Caco-2 (cell line): Measurements from ENCODE around the gene BTBD6. TPM values are rescaled to one million over a fixed set of nuclear protein-coding genes. Genes with fewer than 3 reads are reported as not detected.

Experiments used
- BruUV-seq: library from RNA; stranded (reverse); fragments of 400-500 nt; replicated peaks from 2 replicates; lab custom pipeline; 2021; lab: Mats Ljungman, UMichigan
- CTCF ChIA-PET: fragments of 300-600 bp; sonication (Branson Sonifier 250); formaldehyde crosslinking; loops from one replicate; lab custom pipeline; 2022; ENCODE audit warnings: antibody characterized with exemption; lab: Charles Lee
- POLR2A ChIA-PET: fragments of 300-600 bp; sonication (Branson Sonifier 250); formaldehyde crosslinking; loops from one replicate; lab custom pipeline; 2022; ENCODE audit warnings: antibody characterized with exemption; lab: Charles Lee
- DNase-seq, 2 experiments: peaks; one replicate each; pipeline versions ENCODE4 v3.0.0 to v3.0.0-alpha.2; 2020 to 2022
- H3K27me3 ChIP-seq: replicated peaks from 2 replicates; pipeline ENCODE4 v1.6.0; 2011; ENCODE audit warnings: low read length; ENCODE audit not compliant: control insufficient read depth, insufficient read depth
- H3K36me3 ChIP-seq: 2 replicates; pipeline ENCODE4 v1.5.1; 2011; ENCODE audit warnings: low read length; ENCODE audit not compliant: control insufficient read depth, insufficient read depth
- H3K4me1 ChIP-seq: fragments of 250-450 bp; sonication (Bioruptor Pico); 2 replicates; pipeline ENCODE4 v1.5.1; 2020; ENCODE audit warnings: mild to moderate bottlenecking
- H3K4me3 ChIP-seq: 2 replicates; pipeline ENCODE4 v1.5.1; 2011; ENCODE audit warnings: low read depth, mild to moderate bottlenecking, control low read depth, low read length
- H3K9me3 ChIP-seq: fragments of 250-450 bp; sonication (Bioruptor Pico); 2 replicates; pipeline ENCODE4 v1.5.1; 2020; ENCODE audit warnings: mild to moderate bottlenecking, moderate library complexity
- H3K27ac Mint-ChIP-seq: one replicate; pipeline ENCODE4 v1.8.0; 2022; ENCODE audit warnings: mixed read lengths; ENCODE audit not compliant: unreplicated experiment
- H3K27me3 Mint-ChIP-seq: one replicate; pipeline ENCODE4 v1.8.0; 2022; ENCODE audit warnings: mixed read lengths; ENCODE audit not compliant: insufficient read depth, unreplicated experiment
- H3K36me3 Mint-ChIP-seq: one replicate; pipeline ENCODE4 v1.8.0; 2022; ENCODE audit warnings: mild to moderate bottlenecking, mixed read lengths; ENCODE audit not compliant: insufficient read depth, unreplicated experiment
- H3K4me1 Mint-ChIP-seq: one replicate; pipeline ENCODE4 v1.8.0; 2022; ENCODE audit warnings: low read depth, mixed read lengths; ENCODE audit not compliant: unreplicated experiment
- H3K4me3 Mint-ChIP-seq: one replicate; pipeline ENCODE4 v1.8.0; 2022; ENCODE audit warnings: mild to moderate bottlenecking, moderate library complexity, mixed read lengths; ENCODE audit not compliant: unreplicated experiment
- H3K9me3 Mint-ChIP-seq: one replicate; pipeline ENCODE4 v1.8.0; 2022; ENCODE audit warnings: mixed read lengths; ENCODE audit not compliant: unreplicated experiment
- CTCF ChIP-seq, 2 experiments: fragments of 200-600 bp in 1 of 2; IDR thresholded peaks; 1 replicate in 1 of 2; 2 replicates in 1 of 2; pipeline versions ENCODE4 v1.5.1 to v1.8.0; 2011 to 2022; ENCODE audit warnings: antibody characterized with exemption in 1 of 2, control low read depth in 1 of 2, inconsistent platforms in 1 of 2, low read depth in 1 of 2, low read length in 1 of 2, mild to moderate bottlenecking in 1 of 2, moderate library complexity in 1 of 2; ENCODE audit not compliant: insufficient read depth in 1 of 2, severe bottlenecking in 1 of 2, unreplicated experiment in 1 of 2
- intact Hi-C: fragments of 100-400 bp; cut with micrococcal nuclease; formaldehyde crosslinking; loops from one replicate; pipeline ENCODE4 v1.10.0; 2022; ENCODE audit not compliant: unreplicated experiment
- total RNA-seq: library from RNA; stranded (reverse); gene quantifications from 2 replicates; pipeline ENCODE4 v1.2.3, GENCODE V29; 2022

BTBD6 gene
- total RNA-seq, 1 experiment from 2014 or later = 25.3 TPM

- Mint-ChIP-seq H3K4me3 (no peak overlapping the region), H3K27me3 (no peaks in the 10 kb centered on the region), H3K4me1 (no peaks in the 10 kb centered on the region), H3K9me3 (no peaks in the 10 kb centered on the region), H3K36me3 (peaks cover 29% of the 10 kb centered on the region), H3K27ac (no peak overlapping the region)
- POLR2A ChIA-PET = no interaction called here
- CTCF ChIA-PET = interaction anchor here (0.6 kb wide), 1 partner anchor 68 kb away, joined by 4 read pairs; no protein-coding TSS in a partner anchor
- Histone ChIP-seq H3K36me3 (0 out of 2 replicates have a peak, but pooled peaks cover 1% of the 10 kb centered on the region), H3K4me3 (no peak overlapping the region), H3K9me3 (no peaks in the 10 kb centered on the region), H3K27me3 (no peaks in the 10 kb centered on the region), H3K4me1 (no peaks in the 10 kb centered on the region)
- intact Hi-C loops = no loop called here
- no TSS peak for BruUV-seq
- TF ChIP-seq CTCF (IDR thresholded peaks at IDR 0.05; ENCODE audit: insufficient read depth in 1 of 2, low read depth in 1 of 2, low read length in 1 of 2, severe bottlenecking in 1 of 2, unreplicated experiment in 1 of 2) = no peak
- no peak for DNase-seq
These were observed 39.6 kb upstream of the BTBD6 start for GRCh38 chr14:105208738-105209075.

GRCh38 chr14:105209091-105209490 is 39.2 kb upstream of the BTBD6 start:
- DNase-seq = no peak
- H3K27me3 ChIP-seq = no peaks in the 10 kb centered on the region
- Mint-ChIP-seq H3K27me3 (no peaks in the 10 kb centered on the region), H3K9me3 (no peaks in the 10 kb centered on the region), H3K4me1 (no peaks in the 10 kb centered on the region), H3K36me3 (peaks cover 26% of the 10 kb centered on the region), H3K4me3 (no peak overlapping the region), H3K27ac (no peak overlapping the region)
- H3K4me1 ChIP-seq = no peaks in the 10 kb centered on the region
- POLR2A ChIA-PET = no interaction called here
- intact Hi-C loops = no loop called here
- no peak overlapping the region for H3K4me3 ChIP-seq
- H3K36me3 ChIP-seq = 0 out of 2 replicates have a peak, but pooled peaks cover 1% of the 10 kb centered on the region
- CTCF ChIA-PET = no interaction called here
- H3K9me3 ChIP-seq = no peaks in the 10 kb centered on the region
- BruUV-seq = no TSS peak
- no peak for TF ChIP-seq CTCF (IDR thresholded peaks at IDR 0.05; ENCODE audit: insufficient read depth in 1 of 2, low read depth in 1 of 2, low read length in 1 of 2, severe bottlenecking in 1 of 2, unreplicated experiment in 1 of 2)

GRCh38 chr14:105209646-105210045 is 38.7 kb upstream of the BTBD6 start:
- Histone ChIP-seq H3K9me3 (no peaks in the 10 kb centered on the region), H3K36me3 (0 out of 2 replicates have a peak, but pooled peaks cover 1% of the 10 kb centered on the region), H3K27me3 (no peaks in the 10 kb centered on the region), H3K4me1 (no peaks in the 10 kb centered on the region), H3K4me3 (no peak overlapping the region)
- intact Hi-C loops = no loop called here
- CTCF ChIA-PET = no interaction called here
- Mint-ChIP-seq H3K27ac (no peak overlapping the region), H3K27me3 (no peaks in the 10 kb centered on the region), H3K4me3 (no peak overlapping the region), H3K36me3 (peaks cover 21% of the 10 kb centered on the region), H3K9me3 (no peaks in the 10 kb centered on the region), H3K4me1 (no peaks in the 10 kb centered on the region)
- POLR2A ChIA-PET = no interaction called here
- no TSS peak for BruUV-seq
- TF ChIP-seq CTCF (IDR thresholded peaks at IDR 0.05; ENCODE audit: insufficient read depth in 1 of 2, low read depth in 1 of 2, low read length in 1 of 2, severe bottlenecking in 1 of 2, unreplicated experiment in 1 of 2) = no peak
- DNase-seq = no peak
